NT2/D1 (cell line): ENCODE measurements around the gene MAGI1.

Experiments used
- DNase-seq: peaks from one replicate; pipeline ENCODE4 v3.0.0-alpha.2; 2011; ENCODE audit warnings: low read depth, low spot score
- H3K27me3 ChIP-seq: 2 replicates; pipeline ENCODE4 v1.6.0; 2011; ENCODE audit warnings: mild to moderate bottlenecking; ENCODE audit not compliant: insufficient read length, insufficient read depth
- H3K36me3 ChIP-seq: 2 replicates; pipeline ENCODE4 v1.6.1; 2011; ENCODE audit warnings: mild to moderate bottlenecking, low read length, mixed read lengths; ENCODE audit not compliant: insufficient read depth, insufficient read length
- H3K4me1 ChIP-seq: 2 replicates; pipeline ENCODE4 v1.5.1; 2011; ENCODE audit not compliant: insufficient read depth, insufficient read length
- H3K4me3 ChIP-seq: 2 replicates; pipeline ENCODE4 v1.5.1; 2011; ENCODE audit warnings: low read depth; ENCODE audit not compliant: insufficient read length
- H3K9ac ChIP-seq: 2 replicates; pipeline ENCODE4 v1.6.0; 2011; ENCODE audit warnings: low read depth; ENCODE audit not compliant: insufficient read length
- H3K9me3 ChIP-seq: 2 replicates; pipeline ENCODE4 v1.5.1; 2011; ENCODE audit warnings: mild to moderate bottlenecking, low read length; ENCODE audit not compliant: insufficient read depth
- SUZ12 ChIP-seq: IDR thresholded peaks from 2 replicates; pipeline ENCODE4 v1.6.1; 2011; ENCODE audit not compliant: insufficient read length, insufficient read depth; ENCODE audit errors: extremely low read depth
- YY1 ChIP-seq: IDR thresholded peaks from 2 replicates; pipeline ENCODE4 v1.6.1; 2011; ENCODE audit not compliant: insufficient read length, insufficient read depth
- ZNF274 ChIP-seq: IDR thresholded peaks from 2 replicates; pipeline ENCODE4 v1.6.1; 2011; ENCODE audit warnings: mild to moderate bottlenecking, low read depth, low read length

Gene MAGI1

DNA sequence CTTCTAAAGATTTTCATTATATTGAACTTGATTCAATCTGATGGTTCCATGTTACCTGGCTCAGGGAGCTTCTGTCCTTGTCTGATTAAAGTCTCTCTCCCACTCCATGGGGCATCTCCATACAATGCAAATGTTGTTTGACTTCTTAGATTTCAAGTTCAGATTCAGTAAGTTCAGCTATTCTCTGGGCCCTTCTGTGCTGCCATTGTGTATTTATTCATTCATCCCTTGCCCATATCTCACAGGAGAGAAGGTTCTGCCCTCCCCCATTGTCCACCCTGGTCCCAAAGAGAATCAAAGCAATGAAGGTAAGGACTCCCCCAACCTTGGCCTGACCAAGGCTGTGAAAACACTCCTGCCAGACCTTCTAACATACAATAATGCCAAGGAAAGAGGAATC lies 669.9 kb downstream of the MAGI1 start:
- no peaks in the 10 kb centered on the region for H3K36me3 ChIP-seq
- H3K9me3 ChIP-seq: 0 out of 2 replicates have a peak, but pooled peaks cover 9% of the 10 kb centered on the region
- H3K27me3 ChIP-seq: no peaks in the 10 kb centered on the region
- H3K4me3 ChIP-seq: no peak overlapping the region
- no peak for TF ChIP-seq SUZ12
- no peak for TF ChIP-seq YY1
- TF ChIP-seq ZNF274: no peak
- no peak overlapping the region for H3K9ac ChIP-seq
- no peaks in the 10 kb centered on the region for H3K4me1 ChIP-seq
- no peak for DNase-seq

DNA sequence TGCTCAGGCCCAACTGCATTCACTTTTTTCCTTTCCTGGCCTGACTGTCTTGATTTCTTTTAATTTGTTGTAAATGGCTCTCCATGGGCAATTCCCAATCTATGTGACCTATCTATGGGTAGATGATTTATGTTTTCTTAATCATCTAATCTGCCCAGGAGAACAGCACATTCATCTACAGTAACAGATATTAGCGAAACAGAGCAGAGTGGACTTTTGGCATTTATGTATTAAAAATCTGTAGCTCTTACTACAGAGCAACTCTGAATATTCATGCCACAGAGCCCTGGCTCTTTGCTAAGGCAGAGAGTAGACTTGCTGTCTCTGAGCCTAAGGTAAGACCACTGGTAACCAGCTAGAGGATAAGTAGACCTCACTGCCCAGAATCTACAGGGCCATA lies 676.0 kb downstream of the MAGI1 start:
- TF ChIP-seq YY1 (no peak), ZNF274 (no peak), SUZ12 (no peak)
- Histone ChIP-seq H3K36me3 (peaks cover 20% of the 10 kb centered on the region), H3K9me3 (no peaks in the 10 kb centered on the region), H3K27me3 (no peaks in the 10 kb centered on the region), H3K9ac (no peak overlapping the region), H3K4me3 (no peak overlapping the region), H3K4me1 (no peaks in the 10 kb centered on the region)
- DNase-seq: no peak

- H3K9ac ChIP-seq: no peak overlapping the region
- no peaks in the 10 kb centered on the region for H3K4me1 ChIP-seq
- H3K27me3 ChIP-seq: no peaks in the 10 kb centered on the region
- DNase-seq: no peak
- no peaks in the 10 kb centered on the region for H3K9me3 ChIP-seq
- TF ChIP-seq SUZ12: no peak
- no peak overlapping the region for H3K4me3 ChIP-seq
- peaks cover 25% of the 10 kb centered on the region for H3K36me3 ChIP-seq
Observed at GRCh38 chr3:65361448-65361847, 677.3 kb downstream of the MAGI1 start.

DNA sequence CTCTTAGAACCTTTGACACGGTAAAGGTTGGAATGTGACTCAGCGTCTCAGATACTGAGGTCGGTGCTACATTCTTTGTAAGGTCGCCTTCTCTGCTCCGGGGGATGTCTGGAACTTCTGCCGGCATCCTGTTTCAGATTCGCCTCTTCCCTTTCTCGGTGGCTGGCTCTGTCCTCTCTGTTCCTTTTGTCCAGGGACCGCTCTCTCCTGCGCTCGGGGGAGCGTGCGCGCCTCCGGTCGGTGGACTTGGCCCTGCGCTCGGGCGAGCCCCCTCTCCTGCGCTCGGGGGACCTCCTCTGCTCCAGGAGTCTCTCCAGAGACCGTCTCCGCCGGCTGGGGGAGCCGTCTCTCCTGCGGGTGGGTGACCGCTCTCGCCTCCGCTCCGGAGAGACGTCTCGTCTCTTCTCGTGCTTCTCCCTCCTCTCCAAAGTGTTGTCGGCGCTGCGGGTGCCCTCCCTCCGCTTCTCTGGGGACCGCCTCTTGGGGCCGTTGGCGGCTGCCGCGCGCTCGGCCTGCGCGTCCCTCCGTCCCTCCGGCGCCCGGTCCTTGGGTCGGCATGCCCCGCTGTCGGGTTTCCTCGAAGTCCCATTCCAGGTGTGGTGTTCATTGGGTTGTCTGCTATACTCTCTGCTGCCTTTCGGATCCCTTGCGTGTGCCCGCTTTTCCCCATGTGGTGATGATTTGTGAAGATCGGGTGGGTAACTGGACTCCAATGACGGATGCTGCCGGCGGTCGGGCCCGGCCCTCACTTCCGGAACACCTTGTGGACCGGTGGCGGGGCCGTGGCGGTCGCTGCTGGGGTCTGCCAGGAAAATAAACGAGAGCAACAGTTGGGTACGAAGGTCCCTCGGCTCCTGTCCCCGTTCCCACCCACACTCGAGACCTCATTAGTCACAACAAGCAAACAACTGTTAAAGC lies 682.1 kb downstream of the MAGI1 start:
- Histone ChIP-seq H3K9ac (no peak overlapping the region), H3K9me3 (no peaks in the 10 kb centered on the region), H3K4me3 (no peak overlapping the region), H3K36me3 (peaks cover 17% of the 10 kb centered on the region), H3K27me3 (no peaks in the 10 kb centered on the region), H3K4me1 (no peaks in the 10 kb centered on the region)
- no peak for DNase-seq
- no peak for TF ChIP-seq YY1
- TF ChIP-seq ZNF274: no peak
- no peak for TF ChIP-seq SUZ12

GRCh38 chr3:65354880-65355279 lies 683.8 kb downstream of the MAGI1 start:
- Histone ChIP-seq H3K9me3 (no peaks in the 10 kb centered on the region), H3K27me3 (no peaks in the 10 kb centered on the region), H3K4me3 (no peak overlapping the region), H3K9ac (no peak overlapping the region), H3K4me1 (no peaks in the 10 kb centered on the region), H3K36me3 (peaks cover 8% of the 10 kb centered on the region)
- TF ChIP-seq SUZ12 (no peak), YY1 (no peak), ZNF274 (no peak)
- no peak for DNase-seq

DNA sequence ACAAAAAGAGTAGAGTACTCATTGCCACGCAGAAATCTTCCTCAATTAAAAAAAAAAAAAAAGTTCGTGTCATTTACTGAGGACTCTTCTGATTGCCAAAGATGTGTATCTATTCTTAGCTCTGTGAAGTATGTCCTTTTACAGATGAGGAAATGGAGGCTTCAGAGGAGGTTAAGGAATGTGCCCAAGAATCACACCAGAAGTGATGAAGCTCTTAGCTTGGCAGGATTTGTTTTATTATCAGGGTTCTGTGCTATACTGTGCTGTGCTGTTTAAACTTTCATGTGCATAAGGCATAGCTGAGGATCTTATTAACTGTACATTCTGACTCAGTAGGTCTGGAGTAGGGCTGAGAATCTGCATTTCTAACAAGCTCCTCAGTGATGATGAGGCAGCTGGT lies 685.8 kb downstream of the MAGI1 start:
- Histone ChIP-seq H3K27me3 (no peaks in the 10 kb centered on the region), H3K9me3 (no peaks in the 10 kb centered on the region), H3K4me3 (no peak overlapping the region), H3K36me3 (peaks cover 8% of the 10 kb centered on the region), H3K4me1 (peaks cover 3% of the 10 kb centered on the region), H3K9ac (no peak overlapping the region)
- no peak for DNase-seq
- TF ChIP-seq SUZ12: no peak
- no peak for TF ChIP-seq ZNF274
- no peak for TF ChIP-seq YY1

- no peaks in the 10 kb centered on the region for H3K27me3 ChIP-seq
- H3K4me1 ChIP-seq: peaks cover 3% of the 10 kb centered on the region
- no peaks in the 10 kb centered on the region for H3K9me3 ChIP-seq
- TF ChIP-seq ZNF274: no peak
- TF ChIP-seq SUZ12: no peak
- TF ChIP-seq YY1: no peak
- H3K36me3 ChIP-seq: peaks cover 6% of the 10 kb centered on the region
- H3K9ac ChIP-seq: no peak overlapping the region
- DNase-seq: no peak
- no peak overlapping the region for H3K4me3 ChIP-seq
Observed at GRCh38 chr3:65351753-65352152, 687.0 kb downstream of the MAGI1 start.
